K562 (cell line): ENCODE results near the gene RBM5. TPM values are rescaled to one million over a fixed set of nuclear protein-coding genes. Genes with fewer than 3 reads are reported as not detected.

Experiments
- HNRNPUL1 ChIP-seq: fragments of 200-400 bp; formaldehyde crosslinking; IDR thresholded peaks from 2 replicates; pipeline ENCODE4 v1.6.1; 2017; ENCODE audit warnings: low read length
- MAZ ChIP-seq, 2 experiments: fragments of 450-650 bp in 1 of 2; sonication (generic) in 1 of 2; formaldehyde crosslinking; IDR thresholded peaks in 1 of 2; conservative IDR thresholded peaks in 1 of 2; 2 replicates each; pipeline versions ENCODE4 v1.4.0 to v1.5.0; 2020; ENCODE audit warnings: mild to moderate bottlenecking in 1 of 2, missing genetic modification reagents in 1 of 2
- NFIX ChIP-seq: fragments of 250-450 bp; sonication (Bioruptor Pico); IDR thresholded peaks from 2 replicates; pipeline ENCODE4 v1.4.0; 2020; ENCODE audit warnings: low read depth, mild to moderate bottlenecking, moderate library complexity
- NR2C1 ChIP-seq, 2 experiments: fragments of 450-650 bp; IDR thresholded peaks; 2 replicates each; pipeline ENCODE4 v1.6.1; 2017; ENCODE audit warnings: mild to moderate bottlenecking in 2 of 2, antibody characterized with exemption in 1 of 2, inconsistent platforms in 1 of 2, missing compliant biosample characterization in 1 of 2, missing genetic modification characterization in 1 of 2
- ZBTB1 ChIP-seq: sonication (generic); formaldehyde crosslinking; IDR thresholded peaks from 2 replicates; pipeline ENCODE4 v1.8.1; 2023; ENCODE audit warnings: missing genetic modification reagents, low read depth, mild to moderate bottlenecking, borderline replicate concordance
- ZNF507 ChIP-seq: conservative IDR thresholded peaks from 2 replicates; pipeline ENCODE4 v1.6.1; 2017; ENCODE audit warnings: missing genetic modification characterization, missing compliant biosample characterization
- polyA plus RNA-seq, 8 experiments: library from polyadenylated mRNA; depleted of rRNA in 4 of 8; stranded (reverse) in 5 of 8; unstranded in 3 of 8; fragments of >200 nt; fragmentation: Nextera tagmentation in 2 of 8; fragmentation: Illumina TruSeq in 1 of 8; extraction: Ambion mirVana in 2 of 8; extraction: Trizol in 1 of 8; gene quantifications; 2 replicates each; pipeline versions ENCODE4 v1.2.1 to v1.2.3, GENCODE V29; 2011 to 2014; ENCODE audit warnings: inconsistent platforms in 1 of 8, missing spikeins in 1 of 8
- total RNA-seq, 7 experiments: library from RNA; depleted of rRNA in 6 of 7; stranded (reverse); fragments of >200 nt in 6 of 7; fragmentation: Illumina TruSeq in 2 of 7; extraction: Trizol in 2 of 7; gene quantifications; 2 replicates each; pipeline versions ENCODE4 v1.2.1 to v1.2.3, GENCODE V29; 2011 to 2021; ENCODE audit warnings: low replicate concordance in 1 of 7
- TF ChIP-seq, protein P1 (sequence below), 2 experiments: fragments of 450-650 bp; formaldehyde crosslinking in 1 of 2; IDR thresholded peaks; 2 replicates each; pipeline versions ENCODE4 v1.4.0 to v1.6.1; 2014 to 2020; ENCODE audit warnings: mild to moderate bottlenecking in 2 of 2, borderline replicate concordance in 1 of 2, low read depth in 1 of 2
- TF ChIP-seq, protein P2 (sequence below): sonication (generic); formaldehyde crosslinking; IDR thresholded peaks from 2 replicates; pipeline ENCODE4 v1.5.0; 2020; ENCODE audit warnings: missing genetic modification reagents
- TF ChIP-seq, protein P3 (sequence below): sonication (generic); formaldehyde crosslinking; IDR thresholded peaks from 2 replicates; pipeline ENCODE4 v1.8.0; 2022; ENCODE audit warnings: mild to moderate bottlenecking, missing genetic modification reagents, borderline replicate concordance
- TF ChIP-seq, protein P4 (sequence below): fragments of 200-400 bp; formaldehyde crosslinking; IDR thresholded peaks from 2 replicates; pipeline ENCODE4 v1.6.1; 2017; ENCODE audit warnings: mild to moderate bottlenecking, low read depth, low read length, moderate library complexity

RBM5 gene
- total and polyA plus RNA-seq, 9 of the 15 experiments (the other 6 are each of a cell fraction or from before 2014, with no cell fraction given) = 24.5 to 153 (median 81.6) TPM

DNA sequence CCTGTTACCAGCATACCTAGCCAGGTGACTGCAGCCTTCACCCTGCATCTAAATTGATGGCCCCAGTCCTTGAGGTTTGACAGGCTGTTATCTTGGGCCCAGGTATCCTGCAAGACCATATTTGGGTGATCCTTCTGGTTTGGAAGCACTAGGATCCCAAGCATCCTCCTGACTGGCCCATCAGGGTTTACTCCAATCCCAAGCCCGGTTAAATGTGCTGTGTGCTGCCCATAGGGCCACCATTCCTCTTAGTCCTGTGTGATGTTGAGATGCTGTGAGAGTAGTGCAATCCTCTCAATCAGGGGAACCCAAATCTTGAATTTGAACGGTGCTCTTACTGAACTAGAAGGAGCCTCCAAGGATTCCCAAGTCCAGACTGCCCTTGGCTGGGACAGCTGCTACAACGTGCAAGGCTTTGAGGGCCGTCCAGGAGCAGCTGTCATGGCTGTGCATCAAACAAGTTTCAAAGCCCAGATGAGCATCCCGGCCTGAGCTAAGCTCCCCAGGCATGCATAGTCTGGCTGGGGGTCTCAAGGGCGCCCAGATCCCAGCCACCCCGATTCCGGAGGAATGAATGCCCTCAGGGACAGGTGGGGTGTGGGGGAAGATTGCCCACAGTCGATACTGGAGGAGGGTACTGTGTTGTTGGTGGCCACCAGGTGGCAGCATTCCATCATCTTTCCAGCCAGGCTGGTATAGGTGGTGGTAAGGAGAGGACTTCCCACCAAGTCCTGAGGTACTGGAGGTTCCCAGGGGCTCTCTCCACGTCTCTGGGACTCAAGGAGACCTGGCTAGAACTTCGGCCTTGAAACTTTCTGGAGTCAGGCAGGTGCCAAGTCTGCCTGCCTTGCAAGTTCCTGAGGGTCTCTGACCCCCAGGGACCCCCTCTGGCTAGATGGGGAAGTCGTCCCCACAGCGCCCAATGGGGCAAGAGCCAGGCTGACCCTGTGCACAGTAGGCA, 32.6 kb downstream of the RBM5 start (continued):
- TF ChIP-seq, protein P1, sequence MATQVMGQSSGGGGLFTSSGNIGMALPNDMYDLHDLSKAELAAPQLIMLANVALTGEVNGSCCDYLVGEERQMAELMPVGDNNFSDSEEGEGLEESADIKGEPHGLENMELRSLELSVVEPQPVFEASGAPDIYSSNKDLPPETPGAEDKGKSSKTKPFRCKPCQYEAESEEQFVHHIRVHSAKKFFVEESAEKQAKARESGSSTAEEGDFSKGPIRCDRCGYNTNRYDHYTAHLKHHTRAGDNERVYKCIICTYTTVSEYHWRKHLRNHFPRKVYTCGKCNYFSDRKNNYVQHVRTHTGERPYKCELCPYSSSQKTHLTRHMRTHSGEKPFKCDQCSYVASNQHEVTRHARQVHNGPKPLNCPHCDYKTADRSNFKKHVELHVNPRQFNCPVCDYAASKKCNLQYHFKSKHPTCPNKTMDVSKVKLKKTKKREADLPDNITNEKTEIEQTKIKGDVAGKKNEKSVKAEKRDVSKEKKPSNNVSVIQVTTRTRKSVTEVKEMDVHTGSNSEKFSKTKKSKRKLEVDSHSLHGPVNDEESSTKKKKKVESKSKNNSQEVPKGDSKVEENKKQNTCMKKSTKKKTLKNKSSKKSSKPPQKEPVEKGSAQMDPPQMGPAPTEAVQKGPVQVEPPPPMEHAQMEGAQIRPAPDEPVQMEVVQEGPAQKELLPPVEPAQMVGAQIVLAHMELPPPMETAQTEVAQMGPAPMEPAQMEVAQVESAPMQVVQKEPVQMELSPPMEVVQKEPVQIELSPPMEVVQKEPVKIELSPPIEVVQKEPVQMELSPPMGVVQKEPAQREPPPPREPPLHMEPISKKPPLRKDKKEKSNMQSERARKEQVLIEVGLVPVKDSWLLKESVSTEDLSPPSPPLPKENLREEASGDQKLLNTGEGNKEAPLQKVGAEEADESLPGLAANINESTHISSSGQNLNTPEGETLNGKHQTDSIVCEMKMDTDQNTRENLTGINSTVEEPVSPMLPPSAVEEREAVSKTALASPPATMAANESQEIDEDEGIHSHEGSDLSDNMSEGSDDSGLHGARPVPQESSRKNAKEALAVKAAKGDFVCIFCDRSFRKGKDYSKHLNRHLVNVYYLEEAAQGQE (IDR thresholded peaks at IDR 0.05; ENCODE audit: borderline replicate concordance) = peak; percentile 74; the same call in 1 of the 2 replicates
- TF ChIP-seq, protein P1 (CRISPR knock-in tag; IDR thresholded peaks at IDR 0.05; ENCODE audit: low read depth) = no peak
- TF ChIP-seq MAZ (CRISPR knock-in tag; conservative IDR thresholded peaks at IDR 0.05 in 1 of 2, IDR thresholded peaks at IDR 0.05 in 1 of 2) (0 out of 4 replicates have a peak, but pooled peaks have one; percentile 26 to 29), ZNF507 (no peak), NFIX (CRISPR knock-in tag) (no peak), NR2C1 (IDR thresholded peaks at IDR 0.05) (no peak), NR2C1 (tag; IDR thresholded peaks at IDR 0.05) (no peak), ZBTB1 (no peak), HNRNPUL1 (no peak)
- TF ChIP-seq, protein P2, sequence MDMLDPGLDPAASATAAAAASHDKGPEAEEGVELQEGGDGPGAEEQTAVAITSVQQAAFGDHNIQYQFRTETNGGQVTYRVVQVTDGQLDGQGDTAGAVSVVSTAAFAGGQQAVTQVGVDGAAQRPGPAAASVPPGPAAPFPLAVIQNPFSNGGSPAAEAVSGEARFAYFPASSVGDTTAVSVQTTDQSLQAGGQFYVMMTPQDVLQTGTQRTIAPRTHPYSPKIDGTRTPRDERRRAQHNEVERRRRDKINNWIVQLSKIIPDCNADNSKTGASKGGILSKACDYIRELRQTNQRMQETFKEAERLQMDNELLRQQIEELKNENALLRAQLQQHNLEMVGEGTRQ (CRISPR knock-in tag) = no peak
- TF ChIP-seq, protein P3, sequence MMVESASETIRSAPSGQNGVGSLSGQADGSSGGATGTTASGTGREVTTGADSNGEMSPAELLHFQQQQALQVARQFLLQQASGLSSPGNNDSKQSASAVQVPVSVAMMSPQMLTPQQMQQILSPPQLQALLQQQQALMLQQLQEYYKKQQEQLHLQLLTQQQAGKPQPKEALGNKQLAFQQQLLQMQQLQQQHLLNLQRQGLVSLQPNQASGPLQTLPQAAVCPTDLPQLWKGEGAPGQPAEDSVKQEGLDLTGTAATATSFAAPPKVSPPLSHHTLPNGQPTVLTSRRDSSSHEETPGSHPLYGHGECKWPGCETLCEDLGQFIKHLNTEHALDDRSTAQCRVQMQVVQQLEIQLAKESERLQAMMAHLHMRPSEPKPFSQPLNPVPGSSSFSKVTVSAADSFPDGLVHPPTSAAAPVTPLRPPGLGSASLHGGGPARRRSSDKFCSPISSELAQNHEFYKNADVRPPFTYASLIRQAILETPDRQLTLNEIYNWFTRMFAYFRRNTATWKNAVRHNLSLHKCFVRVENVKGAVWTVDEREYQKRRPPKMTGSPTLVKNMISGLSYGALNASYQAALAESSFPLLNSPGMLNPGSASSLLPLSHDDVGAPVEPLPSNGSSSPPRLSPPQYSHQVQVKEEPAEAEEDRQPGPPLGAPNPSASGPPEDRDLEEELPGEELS = no peak
- TF ChIP-seq, protein P4, sequence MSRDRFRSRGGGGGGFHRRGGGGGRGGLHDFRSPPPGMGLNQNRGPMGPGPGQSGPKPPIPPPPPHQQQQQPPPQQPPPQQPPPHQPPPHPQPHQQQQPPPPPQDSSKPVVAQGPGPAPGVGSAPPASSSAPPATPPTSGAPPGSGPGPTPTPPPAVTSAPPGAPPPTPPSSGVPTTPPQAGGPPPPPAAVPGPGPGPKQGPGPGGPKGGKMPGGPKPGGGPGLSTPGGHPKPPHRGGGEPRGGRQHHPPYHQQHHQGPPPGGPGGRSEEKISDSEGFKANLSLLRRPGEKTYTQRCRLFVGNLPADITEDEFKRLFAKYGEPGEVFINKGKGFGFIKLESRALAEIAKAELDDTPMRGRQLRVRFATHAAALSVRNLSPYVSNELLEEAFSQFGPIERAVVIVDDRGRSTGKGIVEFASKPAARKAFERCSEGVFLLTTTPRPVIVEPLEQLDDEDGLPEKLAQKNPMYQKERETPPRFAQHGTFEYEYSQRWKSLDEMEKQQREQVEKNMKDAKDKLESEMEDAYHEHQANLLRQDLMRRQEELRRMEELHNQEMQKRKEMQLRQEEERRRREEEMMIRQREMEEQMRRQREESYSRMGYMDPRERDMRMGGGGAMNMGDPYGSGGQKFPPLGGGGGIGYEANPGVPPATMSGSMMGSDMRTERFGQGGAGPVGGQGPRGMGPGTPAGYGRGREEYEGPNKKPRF = no peak
